WI38 (cell line): Measurements from ENCODE around the gene GYS1.
A peak's percentile ranks its signal among the peaks of the same experiment; 100 is the strongest.

Experiments used
- H3K4me3 ChIP-seq: 2 replicates; pipeline ENCODE4 v1.5.1; 2011; ENCODE audit warnings: low read depth, mild to moderate bottlenecking, control low read depth, low read length
- TF ChIP-seq, protein P1 (sequence below): IDR thresholded peaks from 2 replicates; pipeline ENCODE4 v1.5.1; 2012; ENCODE audit warnings: low read depth, mild to moderate bottlenecking, control low read depth, low read length

GYS1 gene

DNA sequence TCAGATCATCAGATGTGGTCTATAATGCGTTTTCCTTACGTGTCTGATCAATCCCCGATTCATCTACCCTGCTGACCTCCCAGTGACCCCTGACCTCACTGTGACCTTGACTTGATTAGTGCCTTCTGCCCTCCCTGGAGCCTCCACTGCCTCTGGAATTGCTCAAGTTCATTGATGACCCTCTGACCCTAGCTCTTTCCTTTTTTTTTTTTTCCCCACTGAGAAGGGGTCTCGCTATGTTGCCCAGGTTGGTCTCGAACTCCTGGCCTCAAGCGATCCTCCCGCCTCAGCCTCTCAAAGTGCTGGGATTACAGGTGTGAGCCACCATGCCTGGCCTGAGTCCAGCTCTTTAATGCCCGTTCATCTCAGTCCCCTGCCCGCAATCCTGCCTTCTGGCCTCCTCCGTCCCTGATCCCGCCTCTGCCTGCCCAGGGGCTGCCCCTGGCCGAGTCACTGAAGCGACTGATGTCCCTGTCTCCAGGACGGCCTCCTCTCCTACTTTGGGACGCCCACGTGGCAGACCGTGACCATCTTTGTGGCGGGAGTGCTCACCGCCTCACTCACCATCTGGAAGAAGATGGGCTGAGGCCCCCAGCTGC is 32.0 kb downstream of the GYS1 start:
- no peak overlapping the region for H3K4me3 ChIP-seq
- TF ChIP-seq, protein P1, sequence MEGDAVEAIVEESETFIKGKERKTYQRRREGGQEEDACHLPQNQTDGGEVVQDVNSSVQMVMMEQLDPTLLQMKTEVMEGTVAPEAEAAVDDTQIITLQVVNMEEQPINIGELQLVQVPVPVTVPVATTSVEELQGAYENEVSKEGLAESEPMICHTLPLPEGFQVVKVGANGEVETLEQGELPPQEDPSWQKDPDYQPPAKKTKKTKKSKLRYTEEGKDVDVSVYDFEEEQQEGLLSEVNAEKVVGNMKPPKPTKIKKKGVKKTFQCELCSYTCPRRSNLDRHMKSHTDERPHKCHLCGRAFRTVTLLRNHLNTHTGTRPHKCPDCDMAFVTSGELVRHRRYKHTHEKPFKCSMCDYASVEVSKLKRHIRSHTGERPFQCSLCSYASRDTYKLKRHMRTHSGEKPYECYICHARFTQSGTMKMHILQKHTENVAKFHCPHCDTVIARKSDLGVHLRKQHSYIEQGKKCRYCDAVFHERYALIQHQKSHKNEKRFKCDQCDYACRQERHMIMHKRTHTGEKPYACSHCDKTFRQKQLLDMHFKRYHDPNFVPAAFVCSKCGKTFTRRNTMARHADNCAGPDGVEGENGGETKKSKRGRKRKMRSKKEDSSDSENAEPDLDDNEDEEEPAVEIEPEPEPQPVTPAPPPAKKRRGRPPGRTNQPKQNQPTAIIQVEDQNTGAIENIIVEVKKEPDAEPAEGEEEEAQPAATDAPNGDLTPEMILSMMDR: no peak

GRCh38 chr19:48959341-48960239 is 33.5 kb downstream of the GYS1 start:
- TF ChIP-seq, protein P1: no peak
- no peak overlapping the region for H3K4me3 ChIP-seq

DNA sequence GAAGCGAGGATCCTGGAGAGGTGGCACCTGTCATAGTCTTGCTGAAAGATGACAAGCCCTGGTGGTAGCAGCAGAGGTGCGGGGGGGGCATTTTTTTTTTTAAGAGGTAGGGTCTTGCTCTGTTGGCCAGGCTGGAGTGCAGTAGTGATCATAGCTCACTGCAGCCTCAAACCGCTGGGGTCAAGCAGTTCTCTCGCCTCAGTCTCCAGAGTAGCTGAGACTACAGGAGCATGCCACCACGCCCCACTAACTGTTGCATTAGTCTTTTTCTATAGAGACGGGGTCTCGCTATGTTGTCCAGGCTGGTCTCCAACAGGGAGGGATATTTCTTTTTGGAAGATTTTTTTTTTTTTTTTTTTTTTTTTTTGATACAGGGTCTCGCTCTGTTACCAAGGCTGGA is 35.1 kb downstream of the GYS1 start:
- H3K4me3 ChIP-seq: no peak overlapping the region
- TF ChIP-seq, protein P1: no peak

DNA sequence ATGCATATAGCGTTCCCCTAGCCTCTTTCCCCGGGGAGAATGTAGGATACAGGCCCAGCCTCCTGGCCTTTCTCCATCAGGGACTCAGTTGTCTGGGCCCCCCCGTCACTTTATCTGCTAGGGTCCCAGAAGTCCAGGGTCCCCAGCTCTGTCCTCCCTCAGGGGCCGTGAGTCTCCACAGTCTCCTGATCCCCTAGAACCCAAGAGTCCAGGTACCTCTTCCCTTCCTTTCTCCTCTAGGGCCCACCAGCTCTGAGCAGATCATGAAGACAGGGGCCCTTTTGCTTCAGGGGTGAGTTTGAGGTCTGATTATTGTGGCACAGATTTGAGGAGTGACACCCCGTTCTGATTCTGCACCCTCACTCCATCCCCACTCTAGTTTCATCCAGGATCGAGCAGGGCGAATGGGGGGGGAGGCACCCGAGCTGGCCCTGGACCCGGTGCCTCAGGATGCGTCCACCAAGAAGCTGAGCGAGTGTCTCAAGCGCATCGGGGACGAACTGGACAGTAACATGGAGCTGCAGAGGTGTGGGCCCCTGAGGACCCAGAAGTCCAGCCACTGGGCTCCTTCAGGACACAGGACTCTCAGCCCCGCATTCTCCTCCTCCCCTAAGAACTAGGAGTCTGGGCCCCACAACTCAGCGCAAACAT is 37.7 kb downstream of the GYS1 start:
- TF ChIP-seq, protein P1: no peak
- peak overlapping the region; percentile 94 for H3K4me3 ChIP-seq

DNA sequence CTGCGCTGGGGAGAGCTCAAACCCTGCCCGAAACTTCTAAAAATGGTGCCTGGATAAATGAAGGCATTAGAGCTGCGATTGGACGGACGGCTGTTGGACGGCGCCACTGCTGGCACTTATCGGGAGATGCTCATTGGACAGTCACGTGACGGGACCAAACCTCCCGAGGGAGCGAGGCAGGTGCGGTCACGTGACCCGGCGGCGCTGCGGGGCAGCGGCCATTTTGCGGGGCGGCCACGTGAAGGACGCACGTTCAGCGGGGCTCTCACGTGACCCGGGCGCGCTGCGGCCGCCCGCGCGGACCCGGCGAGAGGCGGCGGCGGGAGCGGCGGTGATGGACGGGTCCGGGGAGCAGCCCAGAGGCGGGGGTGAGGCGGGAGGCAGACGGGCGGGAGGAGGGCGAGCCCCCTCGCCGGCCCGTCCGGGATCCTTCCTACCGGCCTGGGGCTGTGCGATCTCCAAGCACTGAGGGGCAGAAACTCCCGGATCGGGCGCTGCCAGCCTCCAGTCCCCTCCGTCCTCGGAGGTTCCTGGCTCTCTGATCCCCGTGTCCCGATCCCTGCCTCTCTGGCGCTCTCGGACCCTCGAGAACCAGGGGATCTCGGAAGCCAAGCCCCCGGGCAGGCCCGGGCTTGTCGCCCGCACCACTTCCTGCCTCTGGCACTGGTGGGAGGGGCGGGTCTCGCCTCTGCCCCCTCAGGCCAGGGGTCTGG is 38.4 kb downstream of the GYS1 start, which contains the start of gene BAX:
BAX (plus strand) TSS at position 281 of the 713 bp plus-strand sequence; CDS start at position 335, 54 bp downstream.
- TF ChIP-seq, protein P1: no peak
- H3K4me3 ChIP-seq: peak within 1 kb of the TSS; percentile 94

DNA sequence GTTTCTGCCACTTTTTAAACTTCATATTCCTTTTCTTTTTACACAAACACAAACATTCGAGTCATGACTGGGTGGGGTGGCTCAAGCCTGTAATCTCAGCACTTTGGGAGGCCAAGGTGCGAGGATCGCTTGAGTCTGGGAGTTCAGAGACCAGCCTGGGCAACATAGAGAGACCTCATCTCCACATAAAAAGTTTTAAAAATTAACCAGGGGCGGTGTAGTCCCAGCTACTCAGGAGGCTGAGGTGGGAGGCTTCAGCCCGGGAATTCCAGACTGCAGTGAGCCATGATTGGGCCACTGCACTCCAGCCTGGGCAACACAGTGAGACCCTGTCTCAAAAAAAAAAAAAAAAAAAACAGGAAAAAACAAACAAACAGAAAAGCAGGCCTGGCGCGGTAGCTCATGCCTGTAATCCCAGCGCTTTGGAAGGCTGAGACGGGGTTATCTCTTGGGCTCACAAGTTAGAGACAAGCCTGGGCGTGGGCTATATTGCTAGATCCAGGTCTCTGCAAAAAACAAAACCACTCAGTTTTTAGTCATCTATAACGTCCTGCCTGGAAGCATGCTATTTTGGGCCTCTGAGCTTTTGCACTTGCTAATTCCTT is 39.0 kb downstream of the GYS1 start:
- H3K4me3 ChIP-seq: peak overlapping the region; percentile 94
- TF ChIP-seq, protein P1: no peak
